Panc1 (cell line): Measurements from ENCODE around the gene RNF43. TPM values are rescaled to one million over a fixed set of nuclear protein-coding genes. Genes with fewer than 3 reads are reported as not detected.
A peak's percentile ranks its signal among the peaks of the same experiment; 100 is the strongest.

Experiments used
- ATAC-seq: fragments of 200-7000 bp; cut with Tn5 transposase; 2 replicates; pipeline ENCODE4 v1.9.1; 2020; ENCODE audit warnings: mild to moderate bottlenecking, moderate library complexity
- BruUV-seq: library from RNA; stranded (reverse); fragments of 400-500 nt; replicated peaks from 2 replicates; lab custom pipeline; 2021; lab: Mats Ljungman, UMichigan
- CTCF ChIA-PET: fragments of 300-600 bp; sonication (Branson Sonifier 250); formaldehyde crosslinking; loops from one replicate; lab custom pipeline; 2022; ENCODE audit warnings: antibody characterized with exemption; lab: Charles Lee
- POLR2A ChIA-PET: fragments of 300-600 bp; sonication (Branson Sonifier 250); formaldehyde crosslinking; loops from one replicate; lab custom pipeline; 2022; ENCODE audit warnings: antibody characterized with exemption; lab: Charles Lee
- DNase-seq: peaks from one replicate; pipeline ENCODE4 v3.0.0-alpha.2; 2010; ENCODE audit warnings: low read depth, low spot score
- H3K27ac ChIP-seq: 2 replicates; pipeline ENCODE4 v1.5.1; 2011; ENCODE audit warnings: mild to moderate bottlenecking, low read length, inconsistent platforms
- H3K27me3 ChIP-seq: fragments of 200-500 bp; sonication (Bioruptor generic); 2 replicates; pipeline ENCODE4 v1.6.0; 2014; ENCODE audit warnings: low read length, inconsistent platforms; ENCODE audit not compliant: control insufficient read depth, insufficient read depth
- H3K36me3 ChIP-seq: fragments of 200-500 bp; sonication (Bioruptor generic); 2 replicates; pipeline ENCODE4 v1.5.1; 2014; ENCODE audit warnings: inconsistent platforms, mild to moderate bottlenecking, low read length, moderate library complexity; ENCODE audit not compliant: control insufficient read depth, insufficient read depth
- H3K4me1 ChIP-seq: 2 replicates; pipeline ENCODE4 v1.5.1; 2011; ENCODE audit warnings: inconsistent platforms, mild to moderate bottlenecking, low read length, moderate library complexity; ENCODE audit not compliant: control insufficient read depth, insufficient read depth
- H3K4me3 ChIP-seq, 2 experiments: 2 replicates each; pipeline ENCODE4 v1.5.1; 2011 to 2012; ENCODE audit warnings: low read depth in 2 of 2, low read length in 2 of 2, mild to moderate bottlenecking in 2 of 2, inconsistent platforms in 1 of 2, moderate library complexity in 1 of 2
- H3K9me3 ChIP-seq: fragments of 200-500 bp; sonication (Bioruptor generic); 2 replicates; pipeline ENCODE4 v1.5.1; 2014; ENCODE audit warnings: low read depth, mild to moderate bottlenecking, inconsistent platforms, low read length, moderate library complexity; ENCODE audit not compliant: control insufficient read depth, insufficient read depth
- POLR2AphosphoS5 ChIP-seq: IDR thresholded peaks from 2 replicates; pipeline ENCODE4 v1.6.1; 2012; ENCODE audit warnings: mild to moderate bottlenecking, low read depth, low read length, moderate library complexity
- SIN3A ChIP-seq: IDR thresholded peaks from 2 replicates; pipeline ENCODE4 v1.6.1; 2012; ENCODE audit warnings: low read depth, mild to moderate bottlenecking, low read length, moderate library complexity, borderline replicate concordance; ENCODE audit not compliant: insufficient read depth
- TCF7L2 ChIP-seq: IDR thresholded peaks from 2 replicates; pipeline ENCODE4 v1.6.1; 2011; ENCODE audit warnings: mild to moderate bottlenecking, low read depth, low read length, inconsistent platforms
- in situ Hi-C: cut with HindIII; loops from 2 replicates; pipeline ENCODE4 v1.10.0; 2016; ENCODE audit warnings: low sequenced_read_pairs, low pct_unique_long_range_greater_than_20kb
- intact Hi-C: fragments of 100-400 bp; cut with micrococcal nuclease; formaldehyde crosslinking; loops from one replicate; pipeline ENCODE4 v1.10.0; 2022; ENCODE audit not compliant: unreplicated experiment
- total RNA-seq: library from RNA; stranded (reverse); gene quantifications from one replicate; pipeline ENCODE4 v1.2.1, GENCODE V29; 2021; ENCODE audit not compliant: unreplicated experiment
- TF ChIP-seq, protein P1 (sequence below), 2 experiments: IDR thresholded peaks; 2 replicates each; pipeline ENCODE4 v1.6.1; 2011 to 2012; ENCODE audit warnings: low read depth in 2 of 2, control low read depth in 1 of 2, low read length in 1 of 2, mild to moderate bottlenecking in 1 of 2, moderate library complexity in 1 of 2; ENCODE audit not compliant: insufficient read depth in 1 of 2
- TF ChIP-seq, protein P2 (sequence below): fragments of 450-650 bp; IDR thresholded peaks from 2 replicates; pipeline ENCODE4 v1.5.1; 2017; ENCODE audit warnings: mild to moderate bottlenecking

Gene RNF43
- total RNA-seq, 1 experiment from 2014 or later: 4.7 TPM

DNA sequence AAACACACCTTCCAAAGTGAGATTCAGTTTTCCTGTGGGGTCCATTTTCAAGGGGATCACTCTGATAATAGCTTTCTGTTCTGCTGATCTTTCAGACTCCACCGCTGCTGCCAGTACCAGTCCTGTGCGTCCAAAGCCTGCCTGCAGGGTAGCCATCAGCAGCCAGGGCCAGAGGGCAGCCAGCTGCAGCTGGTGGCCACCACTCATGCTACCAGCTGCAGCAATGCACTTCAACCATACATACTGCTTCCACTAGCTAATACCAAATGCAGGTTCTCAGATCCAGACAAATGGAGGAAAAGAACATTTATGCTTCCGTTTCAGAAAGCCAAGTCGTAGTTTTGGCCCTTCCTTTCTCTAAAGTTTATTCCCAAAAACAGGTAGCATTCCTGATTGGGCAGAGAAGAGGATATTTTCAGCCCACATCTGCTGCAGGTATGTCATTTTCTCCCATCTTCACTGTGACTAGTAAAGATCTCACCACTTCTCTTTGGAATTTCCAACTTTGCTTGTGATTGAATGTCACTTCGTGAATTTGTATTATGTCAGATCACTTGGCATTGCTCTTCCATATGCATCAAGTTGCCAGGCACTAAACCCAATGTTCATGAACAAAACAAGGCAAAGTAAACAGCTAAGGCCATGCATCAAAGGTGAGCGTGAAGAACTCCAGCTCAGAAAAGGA is 1.8 kb downstream of the RNF43 start:
- Histone ChIP-seq H3K4me3 (peak overlapping the region; percentile 44 to 61), H3K27ac (peak overlapping the region; percentile 54), H3K9me3 (no peaks in the 10 kb centered on the region), H3K4me1 (peaks cover 5% of the 10 kb centered on the region; the same call in 1 of the 2 replicates), H3K36me3 (peaks cover 11% of the 10 kb centered on the region; the same call in 1 of the 2 replicates), H3K27me3 (peaks cover 4% of the 10 kb centered on the region; the same call in 1 of the 2 replicates)
- DNase-seq (no peak), ATAC-seq (peak; percentile 71)
- ChIA-PET POLR2A (interaction anchor here (0.7 kb wide), 1 partner anchor 64 kb away, joined by 3 read pairs; no protein-coding TSS in a partner anchor), CTCF (interaction anchor here (2.9 kb wide), 1 partner anchor 98 kb away, joined by 19 read pairs; no protein-coding TSS in a partner anchor)
- TF ChIP-seq SIN3A (no peak), POLR2AphosphoS5 (no peak), TCF7L2 (no peak)
- TF ChIP-seq, protein P1, sequence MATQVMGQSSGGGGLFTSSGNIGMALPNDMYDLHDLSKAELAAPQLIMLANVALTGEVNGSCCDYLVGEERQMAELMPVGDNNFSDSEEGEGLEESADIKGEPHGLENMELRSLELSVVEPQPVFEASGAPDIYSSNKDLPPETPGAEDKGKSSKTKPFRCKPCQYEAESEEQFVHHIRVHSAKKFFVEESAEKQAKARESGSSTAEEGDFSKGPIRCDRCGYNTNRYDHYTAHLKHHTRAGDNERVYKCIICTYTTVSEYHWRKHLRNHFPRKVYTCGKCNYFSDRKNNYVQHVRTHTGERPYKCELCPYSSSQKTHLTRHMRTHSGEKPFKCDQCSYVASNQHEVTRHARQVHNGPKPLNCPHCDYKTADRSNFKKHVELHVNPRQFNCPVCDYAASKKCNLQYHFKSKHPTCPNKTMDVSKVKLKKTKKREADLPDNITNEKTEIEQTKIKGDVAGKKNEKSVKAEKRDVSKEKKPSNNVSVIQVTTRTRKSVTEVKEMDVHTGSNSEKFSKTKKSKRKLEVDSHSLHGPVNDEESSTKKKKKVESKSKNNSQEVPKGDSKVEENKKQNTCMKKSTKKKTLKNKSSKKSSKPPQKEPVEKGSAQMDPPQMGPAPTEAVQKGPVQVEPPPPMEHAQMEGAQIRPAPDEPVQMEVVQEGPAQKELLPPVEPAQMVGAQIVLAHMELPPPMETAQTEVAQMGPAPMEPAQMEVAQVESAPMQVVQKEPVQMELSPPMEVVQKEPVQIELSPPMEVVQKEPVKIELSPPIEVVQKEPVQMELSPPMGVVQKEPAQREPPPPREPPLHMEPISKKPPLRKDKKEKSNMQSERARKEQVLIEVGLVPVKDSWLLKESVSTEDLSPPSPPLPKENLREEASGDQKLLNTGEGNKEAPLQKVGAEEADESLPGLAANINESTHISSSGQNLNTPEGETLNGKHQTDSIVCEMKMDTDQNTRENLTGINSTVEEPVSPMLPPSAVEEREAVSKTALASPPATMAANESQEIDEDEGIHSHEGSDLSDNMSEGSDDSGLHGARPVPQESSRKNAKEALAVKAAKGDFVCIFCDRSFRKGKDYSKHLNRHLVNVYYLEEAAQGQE (IDR thresholded peaks at IDR 0.05; ENCODE audit: insufficient read depth in 1 of 2, low read depth in 2 of 2, low read length in 1 of 2): no peak
- TF ChIP-seq, protein P2, sequence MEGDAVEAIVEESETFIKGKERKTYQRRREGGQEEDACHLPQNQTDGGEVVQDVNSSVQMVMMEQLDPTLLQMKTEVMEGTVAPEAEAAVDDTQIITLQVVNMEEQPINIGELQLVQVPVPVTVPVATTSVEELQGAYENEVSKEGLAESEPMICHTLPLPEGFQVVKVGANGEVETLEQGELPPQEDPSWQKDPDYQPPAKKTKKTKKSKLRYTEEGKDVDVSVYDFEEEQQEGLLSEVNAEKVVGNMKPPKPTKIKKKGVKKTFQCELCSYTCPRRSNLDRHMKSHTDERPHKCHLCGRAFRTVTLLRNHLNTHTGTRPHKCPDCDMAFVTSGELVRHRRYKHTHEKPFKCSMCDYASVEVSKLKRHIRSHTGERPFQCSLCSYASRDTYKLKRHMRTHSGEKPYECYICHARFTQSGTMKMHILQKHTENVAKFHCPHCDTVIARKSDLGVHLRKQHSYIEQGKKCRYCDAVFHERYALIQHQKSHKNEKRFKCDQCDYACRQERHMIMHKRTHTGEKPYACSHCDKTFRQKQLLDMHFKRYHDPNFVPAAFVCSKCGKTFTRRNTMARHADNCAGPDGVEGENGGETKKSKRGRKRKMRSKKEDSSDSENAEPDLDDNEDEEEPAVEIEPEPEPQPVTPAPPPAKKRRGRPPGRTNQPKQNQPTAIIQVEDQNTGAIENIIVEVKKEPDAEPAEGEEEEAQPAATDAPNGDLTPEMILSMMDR: no peak
- intact Hi-C loops: no loop called here
- in situ Hi-C loops: no loop called here
- no TSS peak for BruUV-seq

DNA sequence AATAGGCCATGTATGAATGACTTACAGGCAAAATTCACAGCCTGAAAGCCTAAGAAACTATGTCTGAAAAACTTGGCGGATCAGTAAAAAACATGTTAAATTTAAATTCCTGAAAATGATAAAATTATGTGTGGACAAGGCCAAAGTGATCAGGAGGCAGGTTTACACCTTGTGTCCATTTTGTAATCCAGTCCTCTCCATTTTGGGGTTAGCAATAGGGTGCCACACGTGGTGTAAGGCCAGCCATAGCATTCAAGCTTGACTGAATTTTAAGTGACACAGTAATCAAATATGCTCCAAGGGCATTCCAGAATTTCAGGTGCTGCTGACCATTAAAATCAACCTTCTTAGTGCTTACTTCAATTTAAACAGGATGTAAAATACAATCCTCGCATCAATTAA is 2.7 kb downstream of the RNF43 start:
- no peak for DNase-seq
- Histone ChIP-seq H3K4me1 (peaks cover 5% of the 10 kb centered on the region; the same call in 1 of the 2 replicates), H3K36me3 (peaks cover 11% of the 10 kb centered on the region; the same call in 1 of the 2 replicates), H3K4me3 (peak overlapping the region; percentile 19 to 44; a peak in 2 of 4 replicates), H3K27ac (peak overlapping the region; percentile 54; the same call in 1 of the 2 replicates), H3K27me3 (peaks cover 2% of the 10 kb centered on the region; the same call in 1 of the 2 replicates), H3K9me3 (no peaks in the 10 kb centered on the region)
- CTCF ChIA-PET: no interaction called here
- ATAC-seq: no peak
- no TSS peak for BruUV-seq
- in situ Hi-C loops: no loop called here
- POLR2A ChIA-PET: no interaction called here
- intact Hi-C loops: no loop called here
- no peak for TF ChIP-seq POLR2AphosphoS5
- TF ChIP-seq, protein P1 (IDR thresholded peaks at IDR 0.05; ENCODE audit: insufficient read depth in 1 of 2, low read depth in 2 of 2, low read length in 1 of 2): no peak
- TF ChIP-seq, protein P2: no peak
